GM21825 (cell line): ENCODE data around the gene PRPH.
A peak's percentile ranks its signal among the peaks of the same experiment; 100 is the strongest.
"Not testable (repeated sequence)": the region's sequence is repeated elsewhere in the genome, so short reads cannot be mapped to it uniquely, and the experiment has no call there.

Source experiments
- ATAC-seq: cut with Tn5 transposase; IDR thresholded peaks from one replicate; pipeline ENCODE4 v1.9.1; 2021; ENCODE audit warnings: mild to moderate bottlenecking, moderate library complexity; ENCODE audit not compliant: unreplicated experiment

The PRPH gene

DNA sequence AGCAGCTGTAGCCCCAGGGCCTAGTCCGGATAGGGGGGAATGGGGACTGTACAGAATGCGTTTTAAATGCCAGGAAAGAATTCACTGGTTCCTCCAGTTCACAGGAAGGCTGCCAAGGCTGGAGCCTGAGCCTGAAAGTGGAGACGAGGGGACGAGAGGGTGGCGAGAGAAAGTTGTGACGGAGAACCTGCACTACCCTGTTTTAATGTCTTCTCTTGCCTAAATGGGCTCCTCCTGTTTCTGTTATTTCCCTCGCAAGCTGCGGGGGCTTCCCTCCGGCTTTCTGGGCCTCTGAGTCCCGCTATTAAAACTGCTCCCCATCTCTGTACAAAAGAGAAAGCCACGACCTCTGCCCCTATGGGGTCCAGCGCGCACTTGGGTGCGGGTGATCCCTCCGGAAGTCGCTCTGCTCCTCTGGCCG lies 37.5 kb downstream of the PRPH start:
- ATAC-seq, result no peak

- no peak for ATAC-seq
These were observed 38.0 kb downstream of the PRPH start for GRCh38 chr12:49332891-49333371.

DNA sequence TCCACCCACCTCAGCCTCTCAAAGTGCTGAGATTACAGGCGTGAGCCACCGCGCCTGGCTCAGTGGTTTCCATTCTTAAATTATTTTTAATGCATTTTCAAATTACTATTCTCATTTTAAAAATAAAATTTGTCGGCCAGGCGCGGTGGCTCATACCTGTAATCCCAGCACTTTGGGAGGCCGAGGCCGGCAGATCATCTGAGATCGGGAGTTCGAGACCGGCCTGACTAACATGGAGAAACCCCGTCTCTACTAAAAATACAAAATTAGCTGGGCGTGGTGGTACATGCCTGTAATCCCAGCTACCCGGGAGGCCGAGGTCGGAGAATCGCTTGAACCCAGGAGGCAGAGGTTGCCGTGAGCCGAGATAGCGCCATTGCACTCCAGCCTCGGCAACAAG lies 38.8 kb downstream of the PRPH start:
- ATAC-seq, result not testable (repeated sequence)

GRCh38 chr12:49334226-49334625 lies 39.3 kb downstream of the PRPH start:
- no peak for ATAC-seq

DNA sequence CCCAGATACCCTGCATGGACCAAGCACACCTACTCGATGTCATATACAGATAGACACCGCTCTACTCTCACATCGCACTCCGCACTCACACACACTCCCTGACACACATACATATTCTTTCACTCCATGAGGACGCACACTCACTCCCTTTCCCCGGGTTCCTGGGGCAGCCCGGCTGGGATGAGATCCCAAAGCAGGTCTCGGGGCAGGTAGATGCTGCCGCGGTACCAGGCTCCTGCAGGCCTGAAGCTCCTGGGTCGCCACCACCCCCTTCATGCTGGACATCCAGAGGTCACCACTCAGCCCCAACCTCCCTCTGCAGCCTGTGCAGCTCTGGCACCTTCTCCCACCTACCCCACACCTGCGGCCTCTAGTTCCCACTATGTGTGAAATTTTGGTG lies 39.7 kb downstream of the PRPH start:
- ATAC-seq, result no peak

- ATAC-seq, result no peak
These were observed 40.4 kb downstream of the PRPH start for GRCh38 chr12:49335118-49335954.

DNA sequence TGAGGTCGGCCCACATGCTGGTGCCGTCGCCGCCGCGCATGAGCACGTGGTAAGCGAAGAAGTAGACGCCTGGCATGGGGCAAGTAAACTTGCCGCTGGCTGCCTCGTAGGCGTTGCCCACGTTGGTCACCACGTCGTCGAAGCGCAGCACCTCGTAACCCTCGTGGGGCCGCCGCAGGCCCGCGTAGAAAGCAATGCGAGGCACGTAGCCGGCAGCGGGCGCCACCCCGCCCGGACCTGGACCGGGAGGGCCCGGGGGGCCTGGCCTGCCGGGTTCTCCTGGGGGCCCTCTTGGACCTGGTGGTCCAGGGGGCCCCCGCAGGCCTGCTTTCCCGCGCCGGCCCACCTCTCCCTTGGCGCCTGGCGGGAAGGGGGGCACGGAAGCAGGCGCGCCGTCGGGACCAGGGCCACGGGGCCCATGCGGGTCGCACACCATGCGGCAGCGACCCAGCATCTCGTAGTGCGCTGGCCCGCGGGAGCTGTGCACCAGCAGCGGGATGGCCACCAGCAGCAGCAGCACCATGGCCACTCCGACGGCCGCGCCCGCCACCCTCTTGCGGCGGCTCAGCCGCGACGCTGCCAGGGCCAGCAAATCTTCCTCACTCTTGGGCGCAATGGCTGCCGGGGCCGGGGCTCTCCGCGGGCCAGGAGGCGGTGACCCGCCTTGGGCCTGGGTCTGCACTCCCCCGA lies 41.2 kb downstream of the PRPH start:
- no peak for ATAC-seq

DNA sequence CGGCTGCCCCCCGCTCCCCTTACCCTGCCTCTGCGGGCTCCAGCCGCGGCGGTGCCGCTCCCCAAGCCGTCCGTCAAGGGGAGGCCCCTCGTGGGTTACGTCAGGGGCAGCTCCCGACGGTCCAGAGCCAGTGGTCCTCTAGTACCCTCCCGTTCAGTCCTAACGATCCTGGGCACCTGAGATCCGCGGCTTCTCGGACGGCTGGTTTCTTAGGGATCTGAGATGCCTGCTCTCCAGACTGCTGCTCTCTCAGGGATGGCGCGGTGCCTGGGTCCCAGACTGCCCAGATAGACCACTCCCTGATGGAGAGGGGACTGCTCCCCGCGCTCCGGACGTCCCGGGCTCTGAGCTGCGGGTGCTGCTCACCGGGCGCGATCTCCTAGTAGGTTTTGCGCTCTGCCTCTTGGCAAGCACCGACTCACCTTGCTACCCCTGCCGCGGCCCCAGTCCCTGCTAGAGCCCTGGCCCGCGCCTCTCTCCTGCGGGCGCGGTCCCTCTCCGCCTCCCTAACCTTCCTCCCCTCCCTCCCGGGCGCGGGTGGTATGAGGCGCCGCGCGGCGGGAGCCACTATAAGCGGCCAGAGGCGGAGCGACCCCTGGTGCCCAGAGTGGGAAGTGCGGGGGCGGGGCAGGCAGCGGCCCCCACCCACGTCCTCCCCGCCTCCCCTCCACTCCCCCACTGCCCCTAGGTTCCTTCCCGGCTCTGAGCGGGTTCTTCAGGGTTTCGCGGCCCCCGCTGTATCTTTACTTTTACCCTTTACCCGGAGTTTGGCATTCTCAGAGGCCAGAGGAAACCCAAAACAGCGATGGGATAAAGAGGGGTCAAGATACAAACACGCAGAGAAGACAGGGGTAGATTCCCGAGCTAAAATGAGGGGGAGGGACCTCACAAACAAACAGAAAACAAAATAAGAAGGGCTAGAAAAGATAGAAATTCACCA lies 42.0 kb downstream of the PRPH start, which contains the start of gene C1QL4:
Gene C1QL4 (minus strand): TSS at position 544 of the 940 bp plus-strand sequence. CDS start 711 bp downstream, outside the sequence.
- ATAC-seq, result peak; percentile 74

- no peak for ATAC-seq
These were observed 44.0 kb downstream of the PRPH start for GRCh38 chr12:49338830-49339463.

DNA sequence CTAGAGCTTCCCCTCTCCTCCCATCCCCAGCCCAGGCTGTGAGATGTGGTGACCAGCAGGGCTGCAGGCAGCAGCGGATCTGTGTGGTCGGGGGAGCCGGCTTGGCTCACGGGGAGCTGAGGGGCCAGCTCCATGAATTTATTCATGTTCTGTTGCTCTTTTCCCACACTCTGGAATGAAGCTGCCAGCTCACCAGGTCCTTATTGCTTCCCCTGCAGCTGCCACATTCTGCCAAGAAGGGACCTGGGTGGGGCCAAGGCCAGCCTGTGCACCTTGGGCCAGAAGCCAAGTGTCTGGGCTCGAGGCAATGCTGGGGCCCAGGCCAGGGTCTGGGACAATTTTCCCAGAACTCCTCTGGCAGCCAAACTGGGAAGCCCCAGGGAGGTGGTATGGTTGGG lies 44.5 kb downstream of the PRPH start:
- no peak for ATAC-seq

- ATAC-seq, result no peak
These were observed 45.3 kb downstream of the PRPH start for GRCh38 chr12:49340095-49340870.

GRCh38 chr12:49340971-49341776 lies 46.2 kb downstream of the PRPH start:
- ATAC-seq, result no peak

DNA sequence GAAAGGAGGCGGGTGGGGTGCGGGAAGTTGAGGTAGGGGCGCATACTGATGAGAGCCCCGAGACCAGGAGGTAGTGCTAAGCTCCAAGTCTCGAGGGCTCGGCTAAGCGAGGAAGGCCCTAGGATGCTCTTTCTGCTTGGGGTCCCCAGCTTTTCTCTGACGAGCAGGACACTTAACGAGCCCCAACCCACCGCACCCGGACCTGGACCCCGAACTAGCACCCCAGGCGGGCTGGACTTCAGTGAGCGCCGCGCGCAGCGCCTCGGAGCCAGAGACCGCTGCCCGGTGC lies 46.8 kb downstream of the PRPH start:
- no peak for ATAC-seq

DNA sequence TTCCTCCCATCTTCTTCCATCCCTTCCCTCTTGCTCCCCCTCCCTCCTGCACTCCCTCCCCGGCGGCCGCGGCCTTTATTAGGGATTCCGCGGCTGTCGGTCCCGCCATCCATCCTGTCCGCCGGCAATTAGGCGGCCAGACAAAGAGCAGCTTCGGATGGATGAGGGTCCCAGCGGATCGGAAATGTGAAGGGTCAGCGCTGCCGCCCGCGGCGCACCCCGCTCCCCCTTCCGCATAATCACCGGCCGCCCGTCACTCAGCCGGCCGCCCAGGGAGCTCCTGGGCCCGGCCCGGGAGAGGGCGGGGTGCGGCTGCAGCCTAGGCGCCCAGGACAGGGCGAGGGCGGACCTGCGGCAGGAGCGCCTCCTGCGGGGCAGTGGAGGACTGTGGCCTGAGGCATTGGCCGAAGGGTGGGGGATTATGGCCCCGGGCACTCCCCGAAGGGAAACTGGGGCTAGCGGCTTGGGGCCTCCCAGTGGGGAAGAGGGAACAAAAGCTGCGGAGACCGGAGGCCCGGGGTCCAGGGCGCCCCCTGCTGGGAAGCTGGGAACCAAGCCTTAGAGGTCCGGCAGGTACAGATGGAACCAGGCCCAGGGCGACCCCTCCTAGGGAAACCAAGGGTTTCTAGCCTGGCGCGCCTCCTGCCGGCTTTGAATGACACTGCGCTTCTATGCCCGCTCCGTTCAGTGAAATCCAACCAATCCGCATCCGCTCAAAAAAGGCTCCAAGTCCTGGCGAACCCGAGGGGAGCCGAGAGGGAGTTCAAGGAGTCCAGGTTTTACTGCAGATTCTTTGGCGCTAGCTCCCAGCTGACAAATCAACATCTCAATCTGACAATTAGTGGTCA lies 47.3 kb downstream of the PRPH start:
- ATAC-seq, result peak; percentile 55

DNA sequence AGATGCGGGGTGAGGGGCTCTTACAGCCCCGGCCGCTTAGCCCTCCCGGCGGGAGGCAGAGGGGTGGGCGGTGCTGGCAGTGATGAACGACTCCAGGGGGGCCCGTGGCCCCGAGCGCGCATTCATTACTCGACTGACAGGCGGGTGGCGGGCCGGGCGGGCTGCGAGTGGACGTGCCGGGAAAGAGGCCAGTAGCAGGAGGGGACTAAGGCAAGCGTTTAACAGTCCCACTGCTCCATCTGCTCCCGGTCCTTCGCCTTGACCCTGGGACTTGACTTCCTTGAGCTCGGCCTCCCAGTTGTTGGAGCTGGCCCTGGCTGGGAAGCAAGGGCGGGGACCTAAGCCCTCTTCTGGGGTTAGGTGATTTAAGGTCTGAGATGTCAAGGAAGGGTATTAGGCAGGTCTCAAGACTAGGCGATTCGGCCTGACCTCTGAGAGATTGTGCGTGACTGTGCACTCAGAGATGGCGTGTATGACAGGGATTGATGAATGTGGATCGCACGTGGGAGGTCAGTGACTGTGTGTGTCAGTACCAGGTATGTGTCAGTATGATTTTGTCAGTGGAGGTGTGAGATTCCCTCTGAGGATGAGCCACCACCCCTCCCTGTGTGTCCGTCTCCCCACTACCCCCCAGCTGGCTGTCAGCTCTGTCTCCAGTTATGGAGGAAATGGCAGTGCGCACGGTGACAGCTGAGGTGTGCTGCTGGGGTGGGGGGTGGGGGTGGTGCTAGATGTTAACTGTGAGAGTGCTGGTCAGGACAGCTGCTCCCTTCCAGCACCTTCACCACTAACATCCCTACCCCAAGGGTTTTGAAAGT lies 48.2 kb downstream of the PRPH start:
- ATAC-seq, result no peak

DNA sequence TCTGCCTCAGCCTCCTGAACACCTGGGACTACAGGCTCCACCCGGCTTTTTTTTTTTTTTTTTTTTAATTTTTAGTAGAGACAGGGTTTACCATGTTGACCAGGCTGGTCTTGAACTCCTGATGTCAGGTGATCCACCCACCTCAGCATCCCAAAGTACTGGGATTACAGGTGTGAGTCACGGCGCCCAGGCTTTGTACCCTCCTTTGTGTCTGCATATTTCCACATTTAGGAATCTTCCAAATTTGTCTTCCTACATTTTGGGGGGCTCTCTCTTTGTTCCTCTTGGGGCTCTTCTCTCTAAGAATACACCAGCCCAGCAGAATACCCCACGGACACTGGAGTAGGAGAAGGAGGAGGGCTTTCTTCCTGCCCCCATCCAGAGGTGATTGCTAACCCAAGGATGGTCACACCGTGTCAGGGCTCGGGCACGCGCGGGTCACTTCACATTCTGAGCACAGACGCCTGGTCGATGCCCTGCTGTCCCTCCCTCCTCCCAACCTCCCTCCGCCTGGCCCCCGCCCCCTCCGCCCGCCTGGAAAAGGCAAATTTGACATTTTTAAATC lies 49.6 kb downstream of the PRPH start:
- no peak for ATAC-seq
